IPS-18c (cell line): ENCODE data around the gene GPC6.
"Not testable (repeated sequence)": the region's sequence is repeated elsewhere in the genome, so short reads cannot be mapped to it uniquely, and the experiment has no call there.

ENCODE experiments used
- H3K4me3 ChIP-seq: 2 replicates; pipeline ENCODE4 v1.7.0; 2013; ENCODE audit warnings: low read depth, mild to moderate bottlenecking, low read length, moderate library complexity; ENCODE audit not compliant: insufficient read depth
- H3K9me3 ChIP-seq: one replicate; pipeline ENCODE4 v1.6.1; 2013; ENCODE audit warnings: mild to moderate bottlenecking, low read length, moderate library complexity; ENCODE audit not compliant: control insufficient read depth, insufficient read depth

The GPC6 gene

GRCh38 chr13:94204946-94205345 is 978.3 kb downstream of the GPC6 start:
- Histone ChIP-seq H3K9me3 (no peaks in the 10 kb centered on the region), H3K4me3 (no peak overlapping the region)

DNA sequence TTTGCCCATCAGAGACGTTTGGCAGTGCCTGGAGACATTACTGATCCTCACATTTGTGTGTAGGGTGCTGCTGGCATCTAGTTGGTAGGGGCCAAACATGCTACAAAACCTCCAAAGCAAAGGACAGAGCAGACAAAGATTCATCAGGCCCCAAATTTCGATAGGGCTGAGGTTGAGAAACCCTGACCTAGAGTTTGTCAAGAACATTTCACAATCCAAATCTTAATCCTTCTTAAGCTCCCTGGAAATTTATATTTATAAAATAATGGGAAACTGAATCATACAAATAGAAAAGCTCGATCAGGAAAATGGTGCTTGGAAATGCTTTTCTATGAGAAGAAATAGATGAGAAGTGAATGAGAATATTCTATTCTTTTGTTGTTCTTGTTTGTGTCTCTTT is 979.3 kb downstream of the GPC6 start:
- H3K9me3 ChIP-seq, result no peaks in the 10 kb centered on the region
- H3K4me3 ChIP-seq, result no peak overlapping the region

DNA sequence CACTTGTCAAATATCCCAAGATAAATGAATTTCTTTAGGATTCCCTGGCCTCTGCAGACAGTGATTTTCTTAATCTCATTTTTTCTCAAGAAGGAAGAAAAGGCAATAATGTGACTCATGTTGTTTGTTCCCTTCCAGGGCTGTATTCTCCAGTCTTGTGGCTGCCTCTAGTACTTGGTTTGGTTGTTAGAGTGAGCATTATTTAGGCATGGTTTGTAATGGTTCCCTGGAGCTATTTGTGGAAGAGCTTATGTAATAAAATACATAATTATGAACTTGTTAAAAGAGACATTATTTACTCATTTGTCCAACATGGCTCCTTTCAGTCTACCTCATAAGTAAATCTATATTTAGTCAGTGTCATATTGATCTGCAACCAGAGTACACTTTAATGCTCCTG is 982.5 kb downstream of the GPC6 start:
- no peak overlapping the region for H3K4me3 ChIP-seq
- no peaks in the 10 kb centered on the region for H3K9me3 ChIP-seq

- not testable (repeated sequence) for H3K9me3 ChIP-seq, H3K4me3 ChIP-seq
Observed at GRCh38 chr13:94209913-94210312, 983.3 kb downstream of the GPC6 start.

DNA sequence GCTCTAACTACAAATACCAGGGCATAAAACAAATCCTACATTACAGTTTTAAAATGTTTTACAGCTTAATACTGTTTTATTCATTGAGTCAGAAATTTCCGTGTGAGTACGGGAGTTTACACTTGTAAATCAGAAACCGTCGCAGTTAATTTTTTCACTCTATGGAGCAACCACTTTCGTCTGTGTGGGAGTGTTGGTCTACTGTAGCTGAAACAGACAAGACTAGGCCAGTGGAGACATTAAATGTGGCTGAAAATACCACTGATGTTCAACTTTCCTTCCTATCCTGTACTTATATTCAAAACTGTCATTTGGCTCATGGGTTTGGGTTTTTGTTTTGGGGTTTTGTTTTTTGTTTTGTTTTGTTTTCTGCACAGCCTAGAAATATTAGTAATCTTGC is 984.2 kb downstream of the GPC6 start:
- Histone ChIP-seq H3K9me3 (no peaks in the 10 kb centered on the region), H3K4me3 (no peak overlapping the region)

GRCh38 chr13:94212196-94212595 is 985.6 kb downstream of the GPC6 start:
- Histone ChIP-seq H3K9me3 (no peaks in the 10 kb centered on the region), H3K4me3 (no peak overlapping the region)

GRCh38 chr13:94214121-94214520 is 987.5 kb downstream of the GPC6 start:
- no peak overlapping the region for H3K4me3 ChIP-seq

DNA sequence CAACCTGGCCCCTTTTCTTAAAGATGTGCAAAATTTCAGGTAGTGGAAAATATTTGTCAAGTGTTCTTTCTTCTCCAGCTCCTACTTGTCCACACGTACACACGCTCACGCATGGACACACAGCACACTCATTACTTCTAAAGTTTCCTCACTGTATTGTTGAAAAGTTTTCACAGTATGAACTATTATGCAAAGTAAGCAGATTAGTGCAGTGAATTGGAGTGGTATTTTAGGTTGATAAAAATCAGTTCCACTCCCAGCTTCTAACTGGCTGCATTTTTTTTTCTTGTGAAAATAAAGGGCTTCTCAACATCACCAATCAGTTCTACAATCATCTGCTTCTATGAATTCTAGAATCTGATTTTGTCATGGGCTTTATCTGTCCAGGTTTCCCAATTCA is 988.4 kb downstream of the GPC6 start:
- Histone ChIP-seq H3K4me3 (no peak overlapping the region), H3K9me3 (no peaks in the 10 kb centered on the region)

More at GRCh38 chr13:94214121-94214520, 987.5 kb downstream of the GPC6 start:
- H3K9me3 ChIP-seq, result no peaks in the 10 kb centered on the region

DNA sequence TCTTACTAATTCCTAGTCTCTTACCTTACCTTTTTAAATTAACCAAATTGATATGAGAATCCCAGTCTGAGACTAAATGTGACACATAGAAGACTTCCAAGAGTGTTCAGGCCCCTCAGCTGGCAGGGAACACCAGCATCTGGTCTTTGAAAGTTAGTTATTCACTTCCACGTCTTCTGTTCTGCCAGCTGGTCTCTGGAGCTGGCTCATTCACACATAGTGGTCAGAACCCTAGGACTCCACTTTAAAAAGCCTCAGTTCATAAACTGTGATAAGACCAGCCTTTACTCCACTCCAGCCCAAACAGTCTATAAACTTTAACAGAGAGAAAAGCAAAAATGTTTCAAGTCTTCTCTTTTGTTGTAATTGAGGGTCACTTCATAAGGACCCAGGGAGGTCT is 989.9 kb downstream of the GPC6 start:
- H3K9me3 ChIP-seq, result no peaks in the 10 kb centered on the region
- no peak overlapping the region for H3K4me3 ChIP-seq

- Histone ChIP-seq H3K4me3 (no peak overlapping the region), H3K9me3 (no peaks in the 10 kb centered on the region)
Observed at GRCh38 chr13:94217370-94217769, 990.8 kb downstream of the GPC6 start.

GRCh38 chr13:94218537-94218936 is 991.9 kb downstream of the GPC6 start:
- no peaks in the 10 kb centered on the region for H3K9me3 ChIP-seq
- H3K4me3 ChIP-seq, result no peak overlapping the region

DNA sequence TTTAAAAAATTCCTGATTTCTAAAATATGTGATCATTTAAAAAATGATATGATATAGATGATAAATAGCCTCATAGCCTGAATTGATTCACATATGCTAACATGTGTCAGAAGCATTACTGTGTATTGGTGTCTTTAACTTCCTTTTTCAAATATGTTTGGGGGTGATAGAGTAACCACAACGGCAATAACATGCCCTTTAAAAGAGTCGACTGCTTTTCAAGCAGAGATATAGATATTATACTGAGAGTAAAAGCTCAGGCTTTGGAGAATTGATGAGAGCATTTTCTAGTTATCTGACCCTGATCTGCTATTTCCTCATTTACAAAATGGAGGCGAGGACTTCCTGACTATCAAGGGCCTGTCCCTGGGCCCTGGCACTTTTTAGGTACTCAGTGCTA is 992.3 kb downstream of the GPC6 start:
- Histone ChIP-seq H3K9me3 (no peaks in the 10 kb centered on the region), H3K4me3 (no peak overlapping the region)

DNA sequence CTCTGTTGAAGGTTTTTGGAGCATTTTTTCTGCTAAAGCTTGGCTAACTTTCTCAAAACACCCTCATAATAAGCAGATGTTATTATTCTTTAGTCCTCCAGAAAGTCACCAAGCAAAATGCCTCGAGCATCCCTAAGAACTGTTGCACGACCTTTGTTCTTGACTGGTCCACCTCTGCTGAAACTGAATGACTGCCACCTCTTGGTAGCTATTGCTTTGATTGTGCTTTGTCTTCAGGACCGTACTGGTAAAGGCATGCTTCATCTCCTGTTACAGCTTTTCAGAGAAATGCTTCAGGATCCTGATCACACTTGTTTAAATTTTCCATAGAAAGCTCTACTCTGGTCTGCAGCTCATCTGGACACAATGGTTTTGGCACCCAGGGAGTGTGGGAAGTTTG is 998.1 kb downstream of the GPC6 start:
- no peaks in the 10 kb centered on the region for H3K9me3 ChIP-seq
- no peak overlapping the region for H3K4me3 ChIP-seq

- no peak overlapping the region for H3K4me3 ChIP-seq
- H3K9me3 ChIP-seq, result no peaks in the 10 kb centered on the region
Observed at GRCh38 chr13:94227255-94227879, 1000.8 kb downstream of the GPC6 start.

GRCh38 chr13:94228763-94229162 is 1002.2 kb downstream of the GPC6 start:
- no peak overlapping the region for H3K4me3 ChIP-seq
- H3K9me3 ChIP-seq, result no peaks in the 10 kb centered on the region

- no peaks in the 10 kb centered on the region for H3K9me3 ChIP-seq
Observed at GRCh38 chr13:94232161-94232950, 1005.7 kb downstream of the GPC6 start.

GRCh38 chr13:94232956-94233355 is 1006.3 kb downstream of the GPC6 start:
- no peaks in the 10 kb centered on the region for H3K9me3 ChIP-seq

More at GRCh38 chr13:94232161-94232950, 1005.7 kb downstream of the GPC6 start:
- no peak overlapping the region for H3K4me3 ChIP-seq

GRCh38 chr13:94233401-94233800 is 1006.8 kb downstream of the GPC6 start:
- Histone ChIP-seq H3K9me3 (no peaks in the 10 kb centered on the region), H3K4me3 (no peak overlapping the region)

More at GRCh38 chr13:94232956-94233355, 1006.3 kb downstream of the GPC6 start:
- no peak overlapping the region for H3K4me3 ChIP-seq
